SK-N-SH treated with all-trans-retinoic acid at 6 μM for 48 hours (cell line): ENCODE measurements around the gene RGL3.

Experiments used
- ARNTL ChIP-seq: fragments of 450-650 bp; formaldehyde crosslinking; IDR thresholded peaks from 2 replicates; pipeline ENCODE4 v1.5.0; 2020; ENCODE audit warnings: low read depth, mild to moderate bottlenecking, moderate library complexity, borderline replicate concordance
- BACH2 ChIP-seq: fragments of 250-450 bp; sonication (Bioruptor Pico); IDR thresholded peaks from 2 replicates; pipeline ENCODE4 v1.9.0; 2021; ENCODE audit warnings: mild to moderate bottlenecking, borderline replicate concordance
- ESRRG ChIP-seq: fragments of 250-450 bp; sonication (Bioruptor Pico); IDR thresholded peaks from 2 replicates; pipeline ENCODE4 v1.6.1; 2021; ENCODE audit warnings: mild to moderate bottlenecking
- OSR1 ChIP-seq: fragments of 250-450 bp; sonication (Bioruptor Pico); IDR thresholded peaks from 2 replicates; pipeline ENCODE4 v1.8.0; 2022; ENCODE audit warnings: moderate library complexity, mild to moderate bottlenecking, inconsistent platforms
- POU6F1 ChIP-seq: fragments of 250-450 bp; sonication (Bioruptor Pico); IDR thresholded peaks from 2 replicates; pipeline ENCODE4 v1.8.0; 2021; ENCODE audit warnings: low read depth, mild to moderate bottlenecking, moderate library complexity, borderline replicate concordance
- PPARA ChIP-seq: fragments of 250-450 bp; sonication (Bioruptor Pico); IDR thresholded peaks from 2 replicates; pipeline ENCODE4 v1.5.0; 2020; ENCODE audit warnings: mild to moderate bottlenecking, borderline replicate concordance
- RARB ChIP-seq: fragments of 250-450 bp; sonication (Bioruptor Pico); IDR thresholded peaks from 2 replicates; pipeline ENCODE4 v1.8.0; 2021; ENCODE audit warnings: mild to moderate bottlenecking, moderate library complexity
- ZC3H10 ChIP-seq: fragments of 250-450 bp; sonication (Bioruptor Pico); IDR thresholded peaks from 2 replicates; pipeline ENCODE4 v1.5.1; 2021; ENCODE audit warnings: mild to moderate bottlenecking, moderate library complexity
- TF ChIP-seq, protein P1 (sequence below): fragments of 250-450 bp; sonication (Bioruptor Pico); IDR thresholded peaks from 2 replicates; pipeline ENCODE4 v1.8.0; 2020; ENCODE audit warnings: mild to moderate bottlenecking, moderate library complexity, borderline replicate concordance
- TF ChIP-seq, protein P2 (sequence below): fragments of 250-450 bp; sonication (Bioruptor Pico); IDR thresholded peaks from 2 replicates; pipeline ENCODE4 v1.5.1; 2020; ENCODE audit warnings: low read depth, mild to moderate bottlenecking, moderate library complexity

GRCh38 chr19:11421371-11422098 lies 2.4 kb upstream of the RGL3 start:
- TF ChIP-seq OSR1 (CRISPR knock-in tag) (no peak), RARB (no peak), PPARA (CRISPR knock-in tag) (no peak), ARNTL (no peak), POU6F1 (CRISPR knock-in tag) (no peak), BACH2 (CRISPR knock-in tag) (no peak), ESRRG (CRISPR knock-in tag) (no peak), ZC3H10 (no peak)
- TF ChIP-seq, protein P1, sequence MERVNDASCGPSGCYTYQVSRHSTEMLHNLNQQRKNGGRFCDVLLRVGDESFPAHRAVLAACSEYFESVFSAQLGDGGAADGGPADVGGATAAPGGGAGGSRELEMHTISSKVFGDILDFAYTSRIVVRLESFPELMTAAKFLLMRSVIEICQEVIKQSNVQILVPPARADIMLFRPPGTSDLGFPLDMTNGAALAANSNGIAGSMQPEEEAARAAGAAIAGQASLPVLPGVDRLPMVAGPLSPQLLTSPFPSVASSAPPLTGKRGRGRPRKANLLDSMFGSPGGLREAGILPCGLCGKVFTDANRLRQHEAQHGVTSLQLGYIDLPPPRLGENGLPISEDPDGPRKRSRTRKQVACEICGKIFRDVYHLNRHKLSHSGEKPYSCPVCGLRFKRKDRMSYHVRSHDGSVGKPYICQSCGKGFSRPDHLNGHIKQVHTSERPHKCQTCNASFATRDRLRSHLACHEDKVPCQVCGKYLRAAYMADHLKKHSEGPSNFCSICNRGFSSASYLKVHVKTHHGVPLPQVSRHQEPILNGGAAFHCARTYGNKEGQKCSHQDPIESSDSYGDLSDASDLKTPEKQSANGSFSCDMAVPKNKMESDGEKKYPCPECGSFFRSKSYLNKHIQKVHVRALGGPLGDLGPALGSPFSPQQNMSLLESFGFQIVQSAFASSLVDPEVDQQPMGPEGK (CRISPR knock-in tag) = no peak
- TF ChIP-seq, protein P2, sequence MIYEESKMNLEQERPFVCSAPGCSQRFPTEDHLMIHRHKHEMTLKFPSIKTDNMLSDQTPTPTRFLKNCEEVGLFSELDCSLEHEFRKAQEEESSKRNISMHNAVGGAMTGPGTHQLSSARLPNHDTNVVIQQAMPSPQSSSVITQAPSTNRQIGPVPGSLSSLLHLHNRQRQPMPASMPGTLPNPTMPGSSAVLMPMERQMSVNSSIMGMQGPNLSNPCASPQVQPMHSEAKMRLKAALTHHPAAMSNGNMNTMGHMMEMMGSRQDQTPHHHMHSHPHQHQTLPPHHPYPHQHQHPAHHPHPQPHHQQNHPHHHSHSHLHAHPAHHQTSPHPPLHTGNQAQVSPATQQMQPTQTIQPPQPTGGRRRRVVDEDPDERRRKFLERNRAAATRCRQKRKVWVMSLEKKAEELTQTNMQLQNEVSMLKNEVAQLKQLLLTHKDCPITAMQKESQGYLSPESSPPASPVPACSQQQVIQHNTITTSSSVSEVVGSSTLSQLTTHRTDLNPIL (CRISPR knock-in tag) = no peak
